ENCODE measurements around the gene GRAMD2A.

The GRAMD2A gene

GRCh38 chr15:72127724-72128322 is 69.8 kb downstream of the GRAMD2A start:
- no peak overlapping the region for H3K4me3 ChIP-seq (ENCODE audit: low read depth, low read length)
- DNase-seq (ENCODE audit: low read depth): no peak
- no peak for TF ChIP-seq CTCF (IDR thresholded peaks at IDR 0.05; ENCODE audit: low read depth, low read length, missing control alignments)

GRCh38 chr15:72124218-72124617 is 73.4 kb downstream of the GRAMD2A start:
- TF ChIP-seq CTCF (IDR thresholded peaks at IDR 0.05; ENCODE audit: low read depth, low read length, missing control alignments): no peak
- H3K4me3 ChIP-seq (ENCODE audit: low read depth, low read length): no peak overlapping the region
- no peak for DNase-seq (ENCODE audit: low read depth)

GRCh38 chr15:72118017-72118978 is 79.3 kb downstream of the GRAMD2A start, which contains the start of the genes MYO9A and SENP8:
Gene MYO9A (minus strand): TSS chr15:72118150. CDS start chr15:72046563, 71,587 bp downstream.
Gene SENP8 (plus strand): TSS chr15:72118403. CDS start chr15:72139624, 21,221 bp downstream.
- peak within 1 kb of the TSS; percentile 98 for H3K4me3 ChIP-seq (ENCODE audit: low read depth, low read length)
- peak; percentile 97 for DNase-seq (ENCODE audit: low read depth)
- TF ChIP-seq CTCF (IDR thresholded peaks at IDR 0.05; ENCODE audit: low read depth, low read length, missing control alignments): peak; percentile 2

- peak overlapping the region; percentile 98 for H3K4me3 ChIP-seq (ENCODE audit: low read depth, low read length)
- TF ChIP-seq CTCF (IDR thresholded peaks at IDR 0.05; ENCODE audit: low read depth, low read length, missing control alignments): no peak
- DNase-seq (ENCODE audit: low read depth): no peak
Measured at GRCh38 chr15:72117486-72118016, 80.0 kb downstream of the GRAMD2A start.

GRCh38 chr15:72116731-72117485 is 80.7 kb downstream of the GRAMD2A start:
- no peak for DNase-seq (ENCODE audit: low read depth)
- peak overlapping the region; percentile 98 for H3K4me3 ChIP-seq (ENCODE audit: low read depth, low read length)
- no peak for TF ChIP-seq CTCF (IDR thresholded peaks at IDR 0.05; ENCODE audit: low read depth, low read length, missing control alignments)

- DNase-seq (ENCODE audit: low read depth): no peak
Measured at GRCh38 chr15:72113347-72114031, 84.1 kb downstream of the GRAMD2A start.

More at GRCh38 chr15:72113347-72114031, 84.1 kb downstream of the GRAMD2A start:
- TF ChIP-seq CTCF (IDR thresholded peaks at IDR 0.05; ENCODE audit: low read depth, low read length, missing control alignments): no peak
- no peak overlapping the region for H3K4me3 ChIP-seq (ENCODE audit: low read depth, low read length)

All from GM12864 (cell line).